HL-60 (cell line): ENCODE data around the gene LUZP2.

Experiments used
- CTCF ChIP-seq: IDR thresholded peaks from one replicate; pipeline ENCODE4 v1.5.1; 2011; ENCODE audit warnings: low read length, control low read depth, inconsistent platforms; ENCODE audit not compliant: insufficient read depth
- GABPA ChIP-seq: IDR thresholded peaks from 2 replicates; pipeline ENCODE4 v1.6.1; 2012; ENCODE audit warnings: low read depth
- POLR2AphosphoS5 ChIP-seq: IDR thresholded peaks from 2 replicates; pipeline ENCODE4 v1.6.1; 2012; ENCODE audit warnings: low read depth
- REST ChIP-seq: IDR thresholded peaks from 2 replicates; pipeline ENCODE4 v1.6.1; 2012; ENCODE audit warnings: low read depth; ENCODE audit not compliant: insufficient replicate concordance

GRCh38 chr11:24734742-24735237 is 237.9 kb downstream of the LUZP2 start:
- no peak for TF ChIP-seq CTCF
- TF ChIP-seq REST, result no peak
- TF ChIP-seq POLR2AphosphoS5, result no peak
- no peak for TF ChIP-seq GABPA
